GM12891 (cell line): ENCODE data around the gene CXCL6.

Source experiments
- PAX5 ChIP-seq: IDR thresholded peaks from 2 replicates; pipeline ENCODE4 v1.6.1; 2011; ENCODE audit warnings: low read length, moderate library complexity, mild to moderate bottlenecking; ENCODE audit not compliant: insufficient read depth, severe bottlenecking
- POLR2A ChIP-seq: IDR thresholded peaks from 2 replicates; pipeline ENCODE4 v1.6.1; 2011; ENCODE audit warnings: low read depth, low read length, control low read depth
- POLR2AphosphoS5 ChIP-seq: IDR thresholded peaks from 2 replicates; pipeline ENCODE4 v1.6.1; 2011; ENCODE audit warnings: low read depth, low read length, control low read depth
- POU2F2 ChIP-seq: IDR thresholded peaks from 2 replicates; pipeline ENCODE4 v1.6.1; 2011; ENCODE audit warnings: low read depth, mild to moderate bottlenecking, control low read depth, low read length, moderate library complexity
- TAF1 ChIP-seq: IDR thresholded peaks from 2 replicates; pipeline ENCODE4 v1.6.1; 2011; ENCODE audit warnings: low read depth, low read length, control low read depth

DNA sequence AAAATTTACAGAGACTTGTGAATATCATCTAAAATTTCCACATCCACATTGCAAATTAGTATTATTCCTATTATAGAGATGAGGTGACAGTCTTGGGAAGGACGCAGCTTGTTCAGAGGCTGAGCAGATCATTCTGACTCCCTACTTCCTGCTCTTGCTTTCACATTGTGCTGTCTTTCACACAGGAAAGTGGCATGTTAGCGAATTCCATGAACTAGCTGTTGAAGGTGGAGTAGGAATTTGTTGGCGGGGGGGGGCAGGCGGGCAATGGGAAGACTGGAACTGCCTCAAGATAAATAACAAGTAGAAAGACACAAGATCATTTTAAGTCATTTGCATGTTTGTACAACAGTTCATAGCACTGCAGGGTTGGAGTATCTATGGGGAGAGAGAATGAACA, 18.9 kb downstream of the CXCL6 start:
- TF ChIP-seq POLR2A (no peak), TAF1 (no peak), POLR2AphosphoS5 (no peak), PAX5 (no peak), POU2F2 (no peak)
